ENCODE data around the gene IFT27.
"Not testable (repeated sequence)": the region's sequence is repeated elsewhere in the genome, so short reads cannot be mapped to it uniquely, and the experiment has no call there.

Gene IFT27

GRCh38 chr22:36732609-36733008 lies 43.3 kb downstream of the IFT27 start:
- no peak overlapping the region for H3K27ac ChIP-seq
- H3K4me3 ChIP-seq, result no peak overlapping the region
- no peak for TF ChIP-seq CTCF (IDR thresholded peaks at IDR 0.05)
- peak; percentile 52 for DNase-seq (ENCODE audit: low spot score)

- no peak overlapping the region for H3K4me3 ChIP-seq
- peak; percentile 36 for DNase-seq (ENCODE audit: low spot score)
- H3K27ac ChIP-seq, result no peak overlapping the region
- no peak for TF ChIP-seq CTCF (IDR thresholded peaks at IDR 0.05)
Measured at GRCh38 chr22:36731916-36732315, 44.0 kb downstream of the IFT27 start.

- DNase-seq (ENCODE audit: low spot score), result peak; percentile 36
- not testable (repeated sequence) for H3K27ac ChIP-seq, H3K4me3 ChIP-seq
Measured at GRCh38 chr22:36731321-36731720, 44.6 kb downstream of the IFT27 start.

- Histone ChIP-seq H3K27ac (no peak overlapping the region), H3K4me3 (no peak overlapping the region)
- TF ChIP-seq CTCF (IDR thresholded peaks at IDR 0.05), result no peak
- peak; percentile 28 for DNase-seq (ENCODE audit: low spot score)
Measured at GRCh38 chr22:36730176-36730858, 45.6 kb downstream of the IFT27 start.

- DNase-seq (ENCODE audit: low spot score), result peak; percentile 46
- TF ChIP-seq CTCF (IDR thresholded peaks at IDR 0.05), result no peak
- Histone ChIP-seq H3K4me3 (no peak overlapping the region), H3K27ac (no peak overlapping the region)
Measured at GRCh38 chr22:36729321-36729720, 46.6 kb downstream of the IFT27 start.

GRCh38 chr22:36728505-36728904 lies 47.4 kb downstream of the IFT27 start:
- no peak overlapping the region for H3K27ac ChIP-seq
- H3K4me3 ChIP-seq, result no peak overlapping the region
- no peak for TF ChIP-seq CTCF (IDR thresholded peaks at IDR 0.05)
- peak; percentile 29 for DNase-seq (ENCODE audit: low spot score)

- no peak for TF ChIP-seq CTCF (IDR thresholded peaks at IDR 0.05)
- H3K27ac ChIP-seq, result no peak overlapping the region
- no peak overlapping the region for H3K4me3 ChIP-seq
- DNase-seq (ENCODE audit: low spot score), result peak; percentile 40
Measured at GRCh38 chr22:36727927-36728488, 47.9 kb downstream of the IFT27 start.

All from coronary artery (tissue), 2 donors.